Inflammatory macrophage treated with lipopolysaccharide for 1 hour (primary cell): Measurements from ENCODE around the gene TSPAN15.

Experiments used
- DNase-seq, 2 donors: peaks; one replicate each; pipeline ENCODE4 v3.0.0-alpha.2; 2020 to 2022

Gene TSPAN15

DNA sequence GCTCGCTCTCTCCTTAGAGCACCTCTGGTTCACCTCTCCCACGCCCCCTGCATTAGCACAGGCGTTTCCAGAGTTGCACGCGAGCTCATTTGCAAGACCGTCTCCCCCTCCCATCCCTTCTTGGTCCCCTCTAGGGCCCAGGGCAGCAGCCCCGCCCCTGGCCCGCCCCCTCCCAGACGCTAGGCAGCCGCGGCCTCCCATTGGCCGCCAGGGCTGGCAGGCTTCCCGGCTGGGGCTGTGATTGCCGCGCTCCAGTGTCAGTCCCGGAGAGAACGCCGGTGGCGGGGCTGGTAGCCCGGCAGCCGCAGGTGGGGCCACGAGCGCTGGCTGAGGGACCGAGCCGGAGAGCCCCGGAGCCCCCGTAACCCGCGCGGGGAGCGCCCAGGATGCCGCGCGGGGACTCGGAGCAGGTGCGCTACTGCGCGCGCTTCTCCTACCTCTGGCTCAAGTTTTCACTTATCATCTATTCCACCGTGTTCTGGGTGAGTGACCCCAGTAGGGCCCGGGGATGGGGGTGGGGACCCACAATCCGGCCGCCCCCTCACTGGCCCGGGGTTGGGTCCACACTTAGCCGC is at the start of gene TSPAN15:
Gene TSPAN15, plus strand, starts transcription at position 257 of the 575 bp plus-strand sequence. Its CDS starts 130 bp downstream, at position 387.
- peak; percentile 72 to 82 for DNase-seq

- DNase-seq: no peak
Observed at GRCh38 chr10:69402386-69402785, 48.9 kb upstream of the TSPAN15 start.

GRCh38 chr10:69403066-69403465 is 48.2 kb upstream of the TSPAN15 start:
- DNase-seq: no peak

GRCh38 chr10:69403519-69403918 is 47.7 kb upstream of the TSPAN15 start:
- peak; percentile 79 to 94 for DNase-seq

- DNase-seq: no peak
Observed at GRCh38 chr10:69404786-69405185, 46.5 kb upstream of the TSPAN15 start.

DNA sequence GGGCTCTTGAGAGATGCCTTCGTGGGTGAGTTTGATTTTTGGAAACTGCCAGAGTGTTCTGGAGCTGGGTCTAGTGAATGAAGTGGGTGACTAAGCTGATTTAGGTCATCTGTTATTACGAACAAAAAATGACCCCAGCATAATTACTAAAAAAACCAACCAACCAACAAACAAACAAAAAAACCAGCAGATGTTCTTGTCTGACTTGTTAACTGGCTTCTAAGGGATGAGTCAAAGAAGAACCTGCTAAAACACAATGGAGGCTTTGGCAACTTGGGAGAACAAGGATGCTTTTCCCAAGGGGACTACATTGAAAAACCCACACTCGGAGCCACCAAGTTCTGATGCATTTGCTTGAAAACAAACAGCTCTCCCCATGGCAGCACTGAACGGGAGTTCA is 46.0 kb upstream of the TSPAN15 start:
- DNase-seq: no peak

DNA sequence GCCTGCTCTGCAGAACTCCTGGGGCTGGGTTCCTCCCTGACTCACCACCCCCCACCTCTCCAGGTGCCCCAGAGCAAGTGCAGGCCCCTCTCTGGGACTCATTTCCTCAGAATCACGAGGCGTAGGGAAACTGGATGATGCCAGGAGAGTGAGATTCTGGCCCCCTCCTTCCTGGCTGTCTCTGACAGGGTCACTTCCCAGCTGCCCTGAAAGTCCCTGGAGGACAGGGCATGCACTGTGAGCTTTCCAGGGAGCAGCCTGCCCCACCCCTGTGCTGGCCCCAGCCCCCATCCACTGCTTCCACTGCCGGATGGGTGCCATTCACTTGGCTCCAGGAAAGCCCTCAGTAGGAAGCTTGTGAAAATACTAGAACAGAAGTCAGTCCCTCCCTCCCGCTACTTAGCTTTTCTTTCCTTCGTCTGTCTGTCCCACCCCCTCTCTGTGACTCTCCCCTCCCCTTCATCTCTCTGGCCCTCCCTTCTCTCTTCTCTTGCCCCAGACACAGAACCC is 44.9 kb upstream of the TSPAN15 start:
- peak; percentile 6 to 40 for DNase-seq

DNA sequence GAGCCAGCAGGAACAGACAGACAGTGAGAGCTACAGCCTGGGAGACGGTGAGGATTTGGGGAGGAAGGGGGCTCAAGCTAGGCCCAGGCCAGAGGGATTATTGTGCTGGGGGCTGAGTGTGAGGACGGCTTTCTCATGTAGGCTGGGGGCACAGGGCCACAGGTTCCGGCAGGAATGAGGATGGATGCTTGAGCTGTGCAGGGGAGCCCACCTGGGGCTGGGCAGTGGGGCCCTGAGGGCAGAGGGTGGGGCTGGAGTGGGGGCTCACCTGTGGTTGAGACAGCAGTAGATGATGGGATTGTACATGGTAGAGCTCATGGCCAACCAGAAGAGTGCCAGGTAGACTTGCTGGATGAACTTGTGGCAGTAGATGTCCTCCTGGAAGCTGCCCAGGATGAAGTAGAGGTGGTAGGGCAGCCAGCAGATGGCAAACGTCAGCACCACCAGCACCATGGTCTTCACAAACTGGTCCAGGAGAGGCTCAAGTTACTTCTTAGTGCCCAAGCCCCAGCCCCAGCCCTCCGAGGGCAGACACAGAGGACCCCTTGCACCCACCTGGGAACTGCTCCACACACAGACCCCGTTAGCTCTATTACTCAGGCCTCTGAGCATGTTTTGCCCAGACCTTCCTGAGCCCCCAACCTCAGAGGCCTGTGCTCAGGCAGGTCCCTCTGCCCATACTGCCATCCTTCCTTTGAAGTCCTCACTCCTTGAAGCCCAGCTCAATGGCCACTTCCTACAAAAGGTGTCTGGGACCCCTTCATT is 44.3 kb upstream of the TSPAN15 start:
- no peak for DNase-seq

GRCh38 chr10:69407621-69408301 is 43.5 kb upstream of the TSPAN15 start:
- peak in 1 of 2 donors; percentile 14 for DNase-seq

GRCh38 chr10:69408318-69409175 is 42.7 kb upstream of the TSPAN15 start:
- peak; percentile 82 to 95 for DNase-seq

GRCh38 chr10:69409176-69409495 is 42.1 kb upstream of the TSPAN15 start:
- no peak for DNase-seq

DNA sequence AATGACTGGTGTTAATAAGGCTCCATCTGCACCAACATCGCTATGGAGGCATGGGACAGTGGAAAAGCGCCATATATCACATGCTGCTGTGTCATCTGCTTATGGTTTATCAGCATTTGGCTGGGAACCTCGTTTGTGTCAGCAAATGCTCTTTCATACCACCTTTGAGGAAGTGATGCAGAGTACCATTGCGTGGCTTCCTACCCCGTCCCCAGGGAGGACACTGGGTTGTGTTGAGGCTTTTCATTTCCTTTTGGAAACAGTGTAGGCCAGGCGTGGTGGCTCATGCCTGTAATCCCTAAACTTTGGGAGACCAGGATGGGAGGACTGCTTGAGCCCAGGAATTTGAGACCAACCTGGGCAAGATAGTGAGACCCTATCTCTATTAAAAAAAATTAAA is 41.3 kb upstream of the TSPAN15 start:
- DNase-seq: peak; percentile 61 to 72

DNA sequence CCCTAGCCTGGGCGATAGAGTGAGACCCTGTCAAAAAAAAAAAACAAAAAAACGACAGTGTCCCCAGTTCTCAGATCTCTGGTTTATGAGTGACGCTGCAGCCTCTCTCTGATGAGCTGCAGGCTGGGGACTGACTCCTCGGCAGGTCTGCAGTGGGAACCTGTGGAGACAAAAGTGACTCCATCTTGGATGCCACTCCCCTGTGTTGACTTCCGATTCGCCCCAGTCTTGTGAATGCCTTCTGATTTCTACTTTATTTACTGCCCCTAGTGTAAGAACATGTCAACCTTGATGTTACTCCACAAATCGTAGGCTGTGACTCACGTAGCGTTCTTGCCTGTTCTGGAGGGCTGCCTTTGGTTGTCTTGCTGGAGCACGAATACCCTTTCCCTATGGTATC is 40.8 kb upstream of the TSPAN15 start:
- no peak for DNase-seq

- DNase-seq: no peak
Observed at GRCh38 chr10:69411476-69411875, 39.8 kb upstream of the TSPAN15 start.

- DNase-seq: peak in 1 of 2 donors; percentile 8
Observed at GRCh38 chr10:69412232-69412790, 39.0 kb upstream of the TSPAN15 start.

DNA sequence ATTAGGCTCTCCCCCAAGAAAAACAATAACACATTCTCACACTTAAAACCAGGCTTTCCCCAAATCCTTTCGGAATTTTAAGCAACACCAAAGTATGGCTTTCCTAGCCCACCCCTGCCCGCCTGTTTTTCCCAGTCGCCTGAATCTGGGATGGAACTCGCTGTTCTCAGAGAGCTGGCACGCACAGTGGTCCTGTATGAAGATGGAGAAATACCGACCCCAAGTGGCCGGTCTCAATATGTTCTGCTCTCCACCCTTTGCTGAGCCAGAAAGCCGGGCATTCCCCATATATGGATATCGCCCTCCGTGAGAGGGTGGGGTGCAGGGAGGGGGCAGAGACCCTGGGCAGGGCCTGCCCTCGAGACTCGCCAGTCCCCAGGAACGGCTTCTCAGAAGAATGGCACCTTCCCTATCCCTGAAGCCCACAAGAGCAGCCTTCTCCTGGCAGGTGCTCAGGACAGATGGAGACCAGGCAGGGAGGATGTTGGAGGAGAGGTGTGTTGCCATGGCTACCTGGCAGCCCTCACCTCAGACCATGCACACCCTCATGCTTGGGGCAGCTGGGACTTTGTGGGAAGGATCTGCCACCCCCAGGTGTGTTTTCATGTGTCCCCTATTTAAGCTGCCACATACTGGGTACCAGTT is 37.9 kb upstream of the TSPAN15 start:
- peak; percentile 17 to 54 for DNase-seq

GRCh38 chr10:69414036-69415018 is 36.9 kb upstream of the TSPAN15 start:
- DNase-seq: no peak

DNA sequence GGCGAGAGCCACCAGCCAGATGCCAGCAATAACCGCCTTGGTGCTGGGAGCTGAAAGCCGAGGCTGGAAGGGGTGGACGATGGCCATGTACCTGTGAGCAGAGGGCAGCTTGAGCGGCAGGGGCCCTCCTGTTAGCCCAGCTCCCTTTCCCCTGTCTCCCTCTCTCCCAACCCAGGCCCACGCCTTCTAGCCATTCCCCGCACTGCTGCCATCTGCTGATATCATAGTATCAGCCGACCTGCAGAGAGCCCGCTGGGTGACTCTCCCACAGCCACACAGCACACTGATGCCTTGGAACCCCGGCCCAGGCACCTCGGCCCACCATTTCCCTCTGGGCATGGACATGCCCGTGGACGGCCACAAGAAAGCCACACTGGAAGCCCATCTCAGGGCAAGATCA is 36.2 kb upstream of the TSPAN15 start:
- DNase-seq: no peak

- no peak for DNase-seq
Observed at GRCh38 chr10:69415951-69416350, 35.3 kb upstream of the TSPAN15 start.

GRCh38 chr10:69416695-69417094 is 34.6 kb upstream of the TSPAN15 start, which contains the start of gene TACR2:
TSS of gene TACR2 (minus strand) at chr10:69416918. CDS start at chr10:69416323, 595 bp downstream.
- DNase-seq: no peak

DNA sequence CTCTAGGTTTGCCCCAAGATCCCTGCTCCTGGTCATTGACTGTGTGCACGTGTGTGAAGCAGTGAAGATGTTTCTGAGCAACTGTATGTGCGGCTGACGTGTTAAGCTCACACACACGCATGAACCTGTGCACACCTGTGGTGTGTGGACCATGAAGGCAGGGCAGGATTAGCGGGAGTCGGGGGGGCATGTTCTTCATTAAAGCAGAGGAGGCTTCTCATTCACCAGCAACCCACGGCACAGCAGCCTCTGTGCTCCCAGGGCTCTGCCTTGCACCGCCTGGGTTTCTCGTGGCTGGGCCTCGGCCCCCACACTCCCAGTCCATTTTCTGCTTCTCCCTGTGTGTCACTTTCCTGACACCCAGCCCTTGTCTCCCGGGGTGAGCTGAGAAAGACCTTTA is 33.7 kb upstream of the TSPAN15 start:
- no peak for DNase-seq
